Body of pancreas (tissue), 4 donors: ENCODE results near the gene SMG5. TPM values are rescaled to one million over a fixed set of nuclear protein-coding genes. Genes with fewer than 3 reads are reported as not detected.

Experiments
- ATAC-seq: fragments of 150-250 bp; one replicate; pipeline ENCODE4 v1.9.1; 2016
- DNase-seq, 4 donors: peaks; one replicate each; pipeline ENCODE4 v3.0.0-alpha.2; 2019
- H3K27ac ChIP-seq, 4 donors: fragments of 200-600 bp; sonication (generic); 1 replicate in 3 of 4; 2 replicates in 1 of 4; pipeline versions ENCODE4 v1.5.1 to v1.6.1; 2016 to 2019; ENCODE audit warnings: mild to moderate bottlenecking in 1 of 4, mixed read lengths in 1 of 4, moderate library complexity in 1 of 4
- H3K27me3 ChIP-seq, 2 donors: fragments of 200-600 bp; sonication (generic); one replicate each; pipeline ENCODE4 v1.6.0; 2016; ENCODE audit warnings: mild to moderate bottlenecking in 1 of 2
- H3K36me3 ChIP-seq, 2 donors: fragments of 200-600 bp; sonication (generic); replicated peaks in 1 of 2; 2 replicates each; pipeline ENCODE4 v1.5.1; 2016; ENCODE audit warnings: low read depth in 2 of 2; ENCODE audit not compliant: insufficient read depth in 1 of 2
- H3K4me1 ChIP-seq: fragments of 200-600 bp; sonication (generic); one replicate; pipeline ENCODE4 v1.6.0; 2016
- H3K4me3 ChIP-seq, 2 donors: fragments of 200-600 bp; sonication (generic); 1 replicate in 1 of 2; 2 replicates in 1 of 2; pipeline ENCODE4 v1.5.1; 2016 to 2019
- H3K9me3 ChIP-seq, 3 donors: fragments of 200-600 bp; sonication (generic); 1 replicate in 2 of 3; 2 replicates in 1 of 3; pipeline ENCODE4 v1.5.1; 2016
- CTCF ChIP-seq, 7 experiments: fragments of 450-650 bp in 4 of 7; fragments of 200-600 bp in 3 of 7; sonication (generic) in 3 of 7; IDR thresholded peaks; one replicate each; pipeline ENCODE4 v1.5.1; 2016 to 2019; ENCODE audit warnings: antibody characterized with exemption in 7 of 7
- POLR2A ChIP-seq, 3 donors: fragments of 450-650 bp; IDR thresholded peaks; one replicate each; pipeline ENCODE4 v1.6.1; 2016; ENCODE audit warnings: antibody characterized with exemption in 3 of 3, mild to moderate bottlenecking in 2 of 3
- WGBS, 2 donors: methylation state at CpG; one replicate each; pipeline ENCODE4 v1.1.5; 2017; 5-methylcytosine and 5-hydroxymethylcytosine counted together
- intact Hi-C: fragments of 100-400 bp; cut with DNase I; formaldehyde crosslinking; loops from one replicate; pipeline ENCODE4 v1.15.1; 2023
- total RNA-seq, 2 donors: library from RNA; depleted of rRNA; stranded (reverse); fragments of >200 nt; gene quantifications; one replicate each; pipeline ENCODE4 v1.1.0, GENCODE V29; 2016

SMG5 gene
- total RNA-seq, 2 donors from 2014 or later, result 28.3 to 35.6 TPM

GRCh38 chr1:156276966-156277381 lies 5.7 kb downstream of the SMG5 start:
- TF ChIP-seq POLR2A (IDR thresholded peaks at IDR 0.05) (no peak), CTCF (IDR thresholded peaks at IDR 0.05) (no peak)

DNA sequence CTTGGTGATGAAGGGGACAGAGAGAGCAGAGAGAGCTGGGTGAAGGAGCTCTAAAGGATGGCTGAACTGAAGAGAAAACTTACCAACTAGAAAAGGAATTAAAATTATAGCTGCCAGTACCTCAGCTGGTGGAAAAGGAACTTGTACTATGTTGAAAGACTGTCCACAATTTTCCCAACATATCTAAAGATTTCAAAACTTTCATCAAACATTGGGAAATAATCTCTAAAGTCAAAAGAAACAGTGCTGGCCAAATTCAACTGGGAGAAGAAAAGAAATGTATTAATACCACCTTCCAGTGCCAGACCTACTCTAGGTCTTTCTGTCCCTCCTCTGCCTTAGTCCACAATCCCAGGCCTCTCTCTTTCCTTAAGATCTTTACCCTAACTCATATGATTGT lies 6.1 kb downstream of the SMG5 start:
- no peak for DNase-seq
- TF ChIP-seq CTCF (IDR thresholded peaks at IDR 0.05) (no peak), POLR2A (IDR thresholded peaks at IDR 0.05) (no peak)
- no peak overlapping the region for H3K27ac ChIP-seq

More at GRCh38 chr1:156276966-156277381, 5.7 kb downstream of the SMG5 start:
- Histone ChIP-seq H3K4me1 (peaks cover 12% of the 10 kb centered on the region), H3K27ac (no peak overlapping the region), H3K4me3 (no peak overlapping the region), H3K27me3 (no peaks in the 10 kb centered on the region), H3K36me3 (peaks cover 0 to 32% of the 10 kb centered on the region in 2 donors), H3K9me3 (no peaks in the 10 kb centered on the region)
- intact Hi-C loops, result no loop called here
- 64 to 86% methylated on average over 5 to 6 of the region's 6 CpGs for WGBS, 2 donors
- DNase-seq, result peak in 1 of 4 donors; percentile 15
- no peak for ATAC-seq

DNA sequence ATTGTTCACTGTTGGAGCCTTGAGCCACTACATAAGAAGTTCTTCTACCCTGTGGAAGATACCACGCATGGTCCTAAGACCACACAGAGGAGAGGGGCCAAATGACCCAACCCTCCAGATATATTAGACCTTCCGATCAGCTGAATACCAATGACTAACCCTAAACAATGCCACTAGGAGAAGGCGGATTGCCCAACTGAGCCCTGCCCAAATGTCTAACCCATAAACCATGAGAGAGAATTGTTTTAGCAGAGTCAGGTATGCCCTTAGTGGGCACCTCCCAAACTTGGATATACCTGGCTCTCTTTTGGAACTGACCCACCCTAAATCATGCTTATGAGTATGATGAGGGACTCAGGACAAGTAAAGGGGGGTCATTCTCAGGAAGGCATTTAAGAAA lies 12.3 kb downstream of the SMG5 start:
- ATAC-seq (no peak), DNase-seq (no peak)
- Histone ChIP-seq H3K4me3 (no peak overlapping the region), H3K27ac (no peak overlapping the region), H3K27me3 (no peaks in the 10 kb centered on the region), H3K4me1 (no peaks in the 10 kb centered on the region), H3K36me3 (peaks cover 28 to 59% of the 10 kb centered on the region in 2 donors), H3K9me3 (no peaks in the 10 kb centered on the region)
- WGBS, 2 donors, result 91 to 97% methylated on average over 3 of the region's 3 CpGs
- intact Hi-C loops, result no loop called here
- TF ChIP-seq CTCF (IDR thresholded peaks at IDR 0.05) (no peak), POLR2A (IDR thresholded peaks at IDR 0.05) (no peak)

More for the DNA sequence above, 6.1 kb downstream of the SMG5 start:
- peaks cover 0 to 36% of the 10 kb centered on the region in 2 donors for H3K36me3 ChIP-seq
- intact Hi-C loops, result no loop called here
- H3K9me3 ChIP-seq, result no peaks in the 10 kb centered on the region
- H3K27me3 ChIP-seq, result no peaks in the 10 kb centered on the region
- H3K4me3 ChIP-seq, result no peak overlapping the region
- H3K4me1 ChIP-seq, result peaks cover 8% of the 10 kb centered on the region
- no peak for ATAC-seq

DNA sequence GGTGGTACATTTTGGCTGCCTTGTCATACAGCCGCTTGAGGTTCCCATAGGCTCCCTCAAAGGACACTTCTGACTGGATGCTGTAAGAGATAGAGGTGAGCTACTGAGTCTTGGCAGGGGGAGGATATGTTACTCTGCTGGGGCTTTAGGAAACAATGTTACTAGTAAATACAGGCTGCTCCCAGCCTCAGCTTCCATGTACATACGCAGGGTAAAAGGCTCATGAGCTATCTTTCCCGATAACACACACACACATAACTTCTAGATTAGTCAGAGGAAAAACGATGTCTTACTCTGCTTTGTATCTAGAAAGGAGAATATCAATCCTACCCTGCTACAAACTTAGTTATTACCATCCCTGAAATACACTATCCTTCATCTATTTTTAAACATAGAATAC lies 14.3 kb downstream of the SMG5 start:
- H3K4me1 ChIP-seq, result no peaks in the 10 kb centered on the region
- no peak for ATAC-seq
- H3K27me3 ChIP-seq, result no peaks in the 10 kb centered on the region
- no peak for TF ChIP-seq CTCF (IDR thresholded peaks at IDR 0.05)
- no peak for TF ChIP-seq POLR2A (IDR thresholded peaks at IDR 0.05)
- H3K9me3 ChIP-seq, result no peaks in the 10 kb centered on the region
- H3K36me3 ChIP-seq, result peaks cover 29 to 54% of the 10 kb centered on the region in 2 donors
- no peak overlapping the region for H3K27ac ChIP-seq
- intact Hi-C loops, result no loop called here
- 83 to 89% methylated on average over 4 of the region's 4 CpGs for WGBS, 2 donors
- DNase-seq, result no peak
- no peak overlapping the region for H3K4me3 ChIP-seq

DNA sequence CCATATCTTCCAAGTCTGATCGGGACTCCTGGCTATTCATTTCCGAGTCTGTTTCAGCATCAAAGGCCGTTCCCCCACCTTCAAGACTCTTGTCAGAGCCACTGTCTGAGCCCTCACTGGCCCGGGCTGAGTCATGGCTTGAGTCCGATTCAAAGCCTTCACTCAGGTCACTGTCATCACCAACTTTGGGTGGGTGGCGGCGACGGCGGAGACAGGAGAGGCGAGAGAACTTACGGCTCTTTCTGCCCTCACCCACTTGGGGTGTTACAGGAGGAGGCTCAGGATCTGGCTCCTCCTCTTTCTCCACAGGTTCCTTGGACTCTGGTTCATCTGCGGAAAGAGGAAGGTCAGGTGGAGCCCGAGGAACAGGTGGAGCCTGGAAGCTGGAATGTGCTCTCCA lies 16.6 kb downstream of the SMG5 start:
- Histone ChIP-seq H3K36me3 (peaks cover 31 to 53% of the 10 kb centered on the region in 2 donors), H3K27me3 (no peaks in the 10 kb centered on the region), H3K4me3 (no peak overlapping the region), H3K27ac (no peak overlapping the region), H3K4me1 (no peaks in the 10 kb centered on the region), H3K9me3 (no peaks in the 10 kb centered on the region)
- no peak for DNase-seq
- WGBS, 2 donors, result 85 to 89% methylated on average over 12 to 13 of the region's 13 CpGs
- intact Hi-C loops, result no loop called here
- TF ChIP-seq POLR2A (IDR thresholded peaks at IDR 0.05) (no peak), CTCF (IDR thresholded peaks at IDR 0.05) (no peak)
- no peak for ATAC-seq
